Pons (tissue), 1 donor: ENCODE data around the gene SSTR3.
A peak's percentile ranks its signal among the peaks of the same experiment; 100 is the strongest.

ENCODE experiments used
- DNase-seq: peaks from one replicate; pipeline ENCODE4 v3.0.0-alpha.2; 2016; ENCODE audit warnings: low spot score

Gene SSTR3

DNA sequence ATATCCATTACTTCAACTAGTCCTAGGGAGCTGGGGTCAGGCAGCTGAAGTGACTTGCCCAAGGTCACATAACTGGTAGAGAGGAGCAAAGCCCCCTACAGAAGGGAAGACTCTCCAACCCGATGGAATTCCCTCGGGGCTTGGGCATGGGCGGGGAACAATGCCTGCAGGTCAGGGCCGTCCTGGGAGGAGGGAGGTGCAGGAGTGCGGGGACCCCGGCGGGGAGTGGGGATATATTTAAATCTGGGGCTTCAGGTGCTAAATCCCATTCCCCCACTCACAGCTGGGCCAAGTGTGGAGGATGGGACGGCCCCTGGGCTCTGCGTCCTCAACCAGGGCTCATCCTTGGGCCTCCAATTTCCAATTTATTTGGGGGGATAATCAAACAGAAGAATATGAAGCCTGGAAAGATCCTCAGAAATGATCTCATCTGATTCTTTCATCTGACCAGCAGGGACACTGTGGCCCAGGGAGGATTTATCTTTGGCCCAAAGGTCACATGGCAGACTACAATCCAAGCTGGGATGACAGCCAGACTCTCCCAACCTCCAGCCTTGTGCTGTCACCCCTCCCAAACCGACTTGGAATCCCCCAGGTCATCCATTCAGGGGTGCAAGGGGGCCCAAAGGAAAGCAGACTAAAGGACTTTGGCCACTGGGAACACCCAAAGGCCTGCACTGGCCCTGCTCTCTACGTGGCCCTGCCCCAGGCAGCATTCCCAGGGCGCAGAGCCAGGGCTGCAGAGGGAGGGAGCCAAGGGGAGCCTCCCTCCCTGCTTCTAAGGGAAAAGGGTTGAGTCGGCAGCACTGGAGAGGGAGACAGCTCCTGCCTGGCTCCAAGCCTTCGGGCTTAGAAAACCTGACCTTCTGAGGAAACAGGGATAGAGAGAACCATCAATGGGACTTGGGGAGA, 15.5 kb downstream of the SSTR3 start:
- DNase-seq = peak; percentile 53

DNA sequence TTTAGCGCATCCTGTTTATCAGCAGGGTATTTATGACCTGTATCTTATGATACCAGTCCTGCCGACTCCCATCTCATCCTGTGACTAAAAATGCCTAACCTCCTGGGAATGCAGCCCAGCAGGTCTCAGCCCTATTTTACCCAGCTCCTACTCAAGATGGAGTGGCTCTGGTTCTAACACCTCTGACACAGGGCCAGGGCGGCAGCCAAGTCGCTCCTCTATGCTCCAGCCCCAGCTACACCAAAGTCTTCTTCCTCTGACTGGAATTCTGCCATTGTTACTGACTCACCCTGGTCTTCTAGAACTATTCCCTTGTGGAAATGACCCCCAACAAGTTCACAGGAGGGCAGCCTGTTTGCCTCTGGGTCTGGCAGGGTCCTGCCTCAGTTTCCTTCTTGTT, 16.4 kb downstream of the SSTR3 start:
- no peak for DNase-seq

DNA sequence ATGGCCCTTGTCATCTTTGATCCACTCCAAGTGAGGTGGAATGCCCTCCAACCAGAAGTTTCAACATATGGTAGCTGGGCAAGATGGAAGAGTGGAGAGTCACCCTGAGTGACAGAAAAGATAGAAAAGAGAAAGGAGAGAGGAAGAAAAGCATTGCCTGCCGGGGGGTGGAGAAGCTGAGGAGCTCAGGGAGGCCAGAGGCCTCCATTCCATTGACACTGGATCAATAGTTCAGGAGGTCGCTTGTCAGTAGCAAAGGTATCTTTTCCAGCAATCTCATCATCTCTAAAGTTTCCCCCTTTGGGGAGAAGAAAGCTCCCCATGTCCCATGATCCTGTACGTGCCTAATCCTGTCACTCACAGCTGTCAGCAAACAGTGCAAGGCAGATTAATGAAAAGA, 17.5 kb downstream of the SSTR3 start:
- no peak for DNase-seq

DNA sequence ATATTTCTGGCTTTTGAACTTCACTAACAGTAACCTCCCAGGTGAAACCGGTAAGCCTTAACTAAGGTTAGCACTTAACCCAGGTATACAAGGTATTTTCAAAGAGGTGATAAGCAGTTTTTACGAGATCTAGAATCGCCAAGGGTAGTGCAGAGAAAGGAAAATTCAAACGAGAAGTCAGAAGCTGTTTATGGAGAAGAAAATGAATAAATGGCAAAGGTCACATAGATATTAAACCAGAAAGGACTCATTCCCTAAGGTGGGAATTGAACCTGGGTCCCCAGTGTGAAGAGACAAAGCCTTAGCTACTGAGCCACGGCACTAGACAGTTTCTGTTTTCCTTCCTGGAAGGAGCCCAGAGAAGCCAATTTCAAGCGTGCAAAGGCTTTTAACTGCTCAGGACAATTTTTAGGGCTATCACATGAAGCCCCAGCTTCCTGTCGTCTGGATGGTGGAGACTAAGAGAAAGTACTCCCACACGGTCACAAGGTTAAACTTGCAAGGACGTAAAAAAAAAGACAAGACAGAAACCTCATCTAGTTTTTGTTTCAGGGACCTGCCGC, 18.6 kb downstream of the SSTR3 start:
- DNase-seq = peak; percentile 78

DNA sequence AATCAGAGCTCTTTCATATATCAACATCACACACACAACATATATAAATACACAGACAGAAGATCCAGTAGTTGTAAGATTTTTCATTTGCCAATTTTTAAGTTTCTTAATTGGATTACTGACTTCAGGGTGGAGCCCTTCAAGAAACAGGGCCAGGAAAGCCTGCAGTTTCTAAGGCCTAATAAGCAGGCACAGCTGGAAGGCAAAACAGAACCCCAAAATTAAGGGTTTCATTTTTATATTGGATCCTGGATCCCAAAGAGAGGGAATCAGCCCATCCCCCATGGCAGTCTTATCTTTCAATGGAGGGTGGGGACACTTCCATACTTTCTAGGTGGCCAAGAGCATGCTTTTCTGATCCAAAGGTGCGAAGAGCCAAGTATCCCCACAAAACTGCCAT, 19.5 kb downstream of the SSTR3 start:
- DNase-seq = no peak

DNA sequence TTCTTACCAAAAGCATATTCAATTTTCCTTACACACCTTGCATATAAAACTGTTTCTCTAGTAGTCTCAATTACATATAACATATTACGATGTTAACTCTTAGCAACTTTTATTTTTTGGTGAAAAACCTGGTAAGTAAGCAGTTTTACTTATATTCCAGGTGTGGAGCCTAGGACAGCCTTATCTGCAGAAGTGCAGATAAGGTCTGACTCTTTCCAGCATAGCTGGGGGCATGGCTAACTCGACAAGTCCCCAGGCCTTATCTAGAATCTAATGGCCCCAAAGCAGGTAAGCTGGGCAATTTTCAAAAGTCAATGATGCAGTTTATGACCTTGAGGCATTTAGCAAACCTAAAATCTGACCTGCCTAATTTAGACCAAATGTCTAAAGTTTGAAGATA, 20.1 kb downstream of the SSTR3 start:
- DNase-seq = no peak

DNA sequence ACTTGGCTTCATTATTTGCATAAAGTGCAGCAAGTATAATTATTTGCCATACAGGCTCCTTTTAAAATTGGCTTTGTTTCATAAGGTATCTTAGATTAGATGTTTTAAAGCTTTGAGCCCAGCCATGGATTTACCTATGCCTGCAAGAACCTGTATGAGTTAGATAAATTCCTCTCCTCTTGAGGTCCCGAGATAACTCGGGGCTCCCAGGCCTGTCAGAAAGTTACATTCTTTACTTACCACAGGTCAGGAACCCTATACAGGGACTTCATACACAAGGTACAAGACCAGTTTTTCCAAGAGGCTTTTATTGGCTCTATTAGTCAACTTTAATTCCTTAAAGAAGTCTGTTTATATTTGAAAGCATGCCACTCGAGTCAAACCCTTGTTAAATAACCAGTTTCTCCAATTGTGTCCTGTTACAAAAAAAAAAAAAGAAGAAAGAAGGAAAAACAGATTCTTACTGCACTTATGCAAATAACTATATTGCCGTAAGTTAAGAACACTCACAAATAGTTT, 22.0 kb downstream of the SSTR3 start:
- no peak for DNase-seq

DNA sequence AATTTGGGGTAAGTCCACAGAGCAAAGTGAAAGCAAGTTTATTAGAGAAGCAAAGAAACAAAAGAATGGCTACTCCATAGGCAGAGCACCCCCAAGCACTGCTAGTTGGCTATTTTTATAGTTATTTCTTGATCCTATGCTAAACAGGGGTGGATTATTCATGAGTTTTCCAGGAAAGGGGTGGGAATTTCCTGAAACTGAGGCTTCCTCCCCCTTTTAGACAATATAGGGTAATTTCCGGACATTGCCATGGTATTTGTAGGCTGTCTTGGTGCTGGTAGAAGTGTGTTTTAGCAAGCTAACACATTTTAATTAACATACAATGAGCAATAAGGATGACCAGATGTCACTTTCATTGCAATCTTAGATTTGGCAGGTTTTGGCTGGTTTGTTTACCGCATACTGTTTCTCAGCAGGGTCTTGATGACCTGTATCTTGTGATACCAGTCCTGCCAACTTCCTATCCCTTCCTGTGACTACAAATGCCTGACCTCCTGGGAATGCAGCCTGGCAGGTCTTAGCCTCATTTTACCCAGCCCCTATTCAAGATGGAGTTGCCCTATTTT, 23.3 kb downstream of the SSTR3 start:
- no peak for DNase-seq

DNA sequence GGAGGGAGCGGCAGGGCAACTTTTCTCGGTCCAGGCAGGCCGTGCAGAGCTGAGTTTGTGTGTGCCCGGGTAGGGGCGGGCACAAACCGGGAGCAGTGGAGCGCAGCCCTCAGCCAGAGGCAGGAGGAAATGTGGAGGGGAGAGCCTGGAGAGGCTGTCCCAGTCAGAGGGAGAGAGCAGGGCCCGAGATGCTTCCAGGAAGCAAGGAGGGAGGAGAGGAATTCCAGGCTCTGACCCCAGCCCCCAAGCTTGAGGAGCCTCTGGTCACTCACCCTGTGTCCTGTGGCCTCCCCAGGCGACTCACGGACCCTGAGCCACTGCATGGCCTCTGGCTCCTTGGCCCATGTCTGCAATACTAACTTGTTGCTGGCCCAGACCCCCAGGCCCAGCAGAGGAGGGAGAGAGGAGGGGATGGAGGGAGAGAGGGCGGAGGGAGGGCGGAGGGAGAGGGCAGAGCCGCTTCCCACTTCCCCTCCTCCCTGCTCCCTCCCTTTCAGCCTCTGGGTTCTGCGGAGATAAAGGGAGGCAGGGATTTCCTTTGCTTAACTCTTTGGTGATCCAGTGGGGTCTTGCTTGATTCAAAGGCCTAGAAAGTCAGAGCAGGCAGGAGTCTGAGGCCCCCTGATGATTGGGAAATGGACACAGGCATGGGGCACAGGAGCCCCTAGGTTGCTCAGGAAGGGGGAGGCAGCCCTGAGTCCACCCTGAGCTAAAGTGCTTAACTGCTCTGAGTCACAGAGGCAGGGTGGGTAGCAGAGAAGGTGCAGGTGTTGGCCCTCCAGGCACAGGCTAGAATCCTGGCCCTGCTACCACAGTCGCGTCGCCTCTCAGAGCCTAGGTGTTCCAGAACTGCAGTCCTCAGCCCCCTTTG, 24.2 kb downstream of the SSTR3 start, which contains the start of gene C1QTNF6:
Gene C1QTNF6, minus strand, starts transcription at position 357 of the 871 bp plus-strand sequence. Its CDS starts 34 bp downstream, at position 323.
- no peak for DNase-seq

DNA sequence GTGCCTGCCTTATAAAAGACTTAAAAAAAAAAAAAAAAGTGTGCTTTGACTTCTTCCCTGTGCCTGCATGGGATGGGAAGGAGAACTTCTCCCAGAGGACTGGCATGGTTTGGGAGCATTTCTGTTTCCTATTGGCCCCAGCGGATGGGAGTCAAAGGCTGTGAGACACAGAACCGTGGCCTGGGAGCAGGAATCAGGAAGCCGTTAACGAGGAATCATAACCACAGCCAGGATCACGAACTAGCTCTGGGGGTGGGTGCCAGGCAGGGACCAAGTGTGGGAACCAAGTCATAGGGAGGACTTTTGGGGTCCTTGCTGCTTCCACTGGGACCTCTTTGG, 24.8 kb downstream of the SSTR3 start:
- no peak for DNase-seq

DNA sequence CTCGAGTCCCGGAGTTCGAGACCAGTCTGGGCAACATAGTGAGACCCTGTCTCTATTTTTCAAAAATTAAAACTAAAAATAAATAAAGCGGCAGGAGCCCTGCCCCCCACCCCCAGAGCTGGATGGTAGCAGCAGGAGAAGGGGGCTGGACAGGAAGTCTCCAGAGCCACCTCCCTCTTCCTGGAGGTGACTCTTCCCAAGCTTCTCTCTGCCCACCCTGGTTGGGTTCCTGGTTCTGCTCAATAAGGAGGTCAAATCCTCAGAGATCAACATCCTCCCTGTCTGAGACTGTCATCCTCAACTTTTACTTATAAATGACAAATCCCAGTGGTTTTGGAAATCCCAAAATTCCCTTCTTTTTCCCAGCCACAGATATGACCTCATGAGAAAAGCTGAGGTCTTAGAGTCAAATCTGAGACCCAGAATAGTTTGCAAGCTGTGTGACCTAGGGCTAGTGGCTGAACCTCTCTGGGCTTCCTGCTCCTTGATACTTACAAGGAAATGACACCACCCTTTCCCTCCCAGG, 25.2 kb downstream of the SSTR3 start:
- no peak for DNase-seq

DNA sequence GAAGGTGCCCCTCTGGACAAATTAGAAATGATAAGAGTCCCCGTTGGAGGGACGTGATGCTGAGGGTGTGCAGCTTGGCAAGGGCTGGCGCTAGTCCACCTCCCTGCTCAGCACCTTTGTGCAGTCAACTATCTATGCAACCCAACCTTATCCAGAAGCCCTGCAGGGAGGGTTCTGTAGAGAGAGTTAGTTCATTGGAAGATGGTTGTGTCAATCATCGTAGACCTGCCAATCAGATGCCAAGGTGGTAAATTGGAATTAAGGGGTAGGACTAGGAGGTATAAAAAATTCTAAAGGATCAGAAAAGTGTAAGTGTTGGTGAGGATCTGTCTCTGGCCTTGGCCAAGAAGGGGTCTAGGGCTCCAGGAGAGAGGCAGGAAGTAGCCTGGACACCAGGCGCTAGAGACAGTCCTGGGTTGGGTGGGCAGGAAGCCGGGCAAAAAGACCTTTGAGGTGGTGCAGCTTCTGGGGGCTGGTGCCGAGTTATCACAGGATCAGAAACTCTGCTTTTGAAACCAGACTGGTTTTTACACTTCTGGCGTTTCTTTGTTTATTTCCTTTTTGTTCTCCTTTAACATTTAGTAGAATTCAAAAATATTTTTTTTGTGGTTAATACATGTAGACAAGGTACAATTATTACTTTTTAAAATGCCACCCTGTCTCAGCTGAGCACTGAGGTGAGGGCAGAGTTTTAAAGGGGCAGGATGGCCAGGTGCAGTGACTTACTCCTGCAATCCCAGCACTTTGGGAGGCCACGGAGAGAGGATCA, 25.9 kb downstream of the SSTR3 start:
- peak; percentile 66 for DNase-seq

DNA sequence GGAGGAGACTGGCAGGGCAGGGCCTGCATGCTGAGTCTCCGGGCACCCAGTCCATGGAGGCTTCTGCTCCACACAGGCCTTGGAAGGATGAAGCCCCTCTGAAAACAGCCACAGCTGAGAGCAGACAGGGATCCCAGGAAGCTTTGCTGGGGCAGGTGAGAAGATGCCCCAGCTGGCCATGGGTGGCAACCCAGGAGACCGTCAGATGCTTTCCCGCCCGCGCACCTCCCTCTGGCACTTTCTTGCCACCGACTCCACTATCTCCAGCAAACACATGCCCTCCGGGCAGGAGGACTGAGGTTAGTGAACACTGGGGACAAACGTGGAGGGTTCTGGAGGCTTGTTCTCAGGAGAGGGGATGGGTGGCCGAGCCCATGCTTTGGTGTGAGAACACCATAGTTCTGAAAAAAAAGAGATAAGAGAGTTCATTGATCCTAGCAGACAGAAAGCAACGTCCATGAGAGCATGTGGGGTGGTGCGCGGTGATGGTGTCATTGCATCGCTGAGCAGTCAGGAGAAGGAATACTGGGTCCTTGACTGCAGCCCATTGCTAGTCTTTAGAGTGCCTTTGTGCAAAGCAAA, 26.5 kb downstream of the SSTR3 start:
- no peak for DNase-seq

DNA sequence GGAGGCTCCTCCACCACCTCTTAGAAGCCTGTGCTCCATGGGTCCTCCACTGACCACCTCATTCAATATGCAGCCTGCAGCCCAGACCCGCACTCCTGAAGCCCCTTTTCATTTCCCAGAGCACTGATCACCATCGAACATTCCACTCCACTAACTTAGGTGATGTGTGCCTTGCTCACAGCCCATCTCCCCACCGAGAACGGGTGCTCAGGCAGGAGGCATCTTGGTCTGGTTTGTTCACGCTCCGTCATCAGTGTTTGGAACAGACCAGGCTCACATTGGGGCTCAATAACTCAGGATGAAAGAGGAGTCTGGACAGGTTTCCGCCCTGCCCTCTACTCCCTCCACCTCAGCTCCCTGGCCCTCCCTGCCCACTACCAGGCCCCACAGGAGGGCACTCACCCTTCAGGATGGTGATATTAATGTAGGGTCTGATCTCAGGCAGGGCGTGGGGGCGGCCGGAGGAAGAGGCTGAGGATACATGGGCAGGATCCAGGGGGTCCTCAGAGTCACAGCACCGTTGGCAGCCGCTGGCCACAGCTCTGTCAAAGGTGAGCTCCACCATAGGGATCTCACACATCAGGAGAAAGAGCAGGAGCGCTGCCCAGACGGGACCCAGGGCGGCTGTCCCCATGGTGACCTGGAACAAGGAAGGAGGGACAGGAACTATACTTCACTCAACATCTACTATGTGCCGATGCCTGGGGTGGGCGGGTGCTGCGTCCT, 27.3 kb downstream of the SSTR3 start:
- no peak for DNase-seq

DNA sequence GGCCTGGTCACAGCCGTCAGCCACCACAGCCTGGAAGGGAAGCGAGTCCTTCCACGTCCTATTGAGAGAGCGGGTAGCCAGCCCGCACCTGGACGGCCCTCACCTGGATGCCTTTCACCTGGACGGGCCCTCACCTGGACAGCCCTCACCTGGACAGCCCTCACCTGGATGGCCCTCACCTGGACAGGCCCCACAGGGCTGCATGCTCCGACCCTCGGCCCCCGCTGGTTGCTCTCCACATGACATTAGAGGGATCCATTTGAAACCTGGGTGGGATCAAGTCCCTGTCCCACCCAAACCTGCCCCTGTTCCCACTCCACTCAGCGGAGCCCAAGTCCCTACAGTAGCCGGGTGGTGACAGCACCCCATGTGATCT, 27.9 kb downstream of the SSTR3 start:
- DNase-seq = no peak

DNA sequence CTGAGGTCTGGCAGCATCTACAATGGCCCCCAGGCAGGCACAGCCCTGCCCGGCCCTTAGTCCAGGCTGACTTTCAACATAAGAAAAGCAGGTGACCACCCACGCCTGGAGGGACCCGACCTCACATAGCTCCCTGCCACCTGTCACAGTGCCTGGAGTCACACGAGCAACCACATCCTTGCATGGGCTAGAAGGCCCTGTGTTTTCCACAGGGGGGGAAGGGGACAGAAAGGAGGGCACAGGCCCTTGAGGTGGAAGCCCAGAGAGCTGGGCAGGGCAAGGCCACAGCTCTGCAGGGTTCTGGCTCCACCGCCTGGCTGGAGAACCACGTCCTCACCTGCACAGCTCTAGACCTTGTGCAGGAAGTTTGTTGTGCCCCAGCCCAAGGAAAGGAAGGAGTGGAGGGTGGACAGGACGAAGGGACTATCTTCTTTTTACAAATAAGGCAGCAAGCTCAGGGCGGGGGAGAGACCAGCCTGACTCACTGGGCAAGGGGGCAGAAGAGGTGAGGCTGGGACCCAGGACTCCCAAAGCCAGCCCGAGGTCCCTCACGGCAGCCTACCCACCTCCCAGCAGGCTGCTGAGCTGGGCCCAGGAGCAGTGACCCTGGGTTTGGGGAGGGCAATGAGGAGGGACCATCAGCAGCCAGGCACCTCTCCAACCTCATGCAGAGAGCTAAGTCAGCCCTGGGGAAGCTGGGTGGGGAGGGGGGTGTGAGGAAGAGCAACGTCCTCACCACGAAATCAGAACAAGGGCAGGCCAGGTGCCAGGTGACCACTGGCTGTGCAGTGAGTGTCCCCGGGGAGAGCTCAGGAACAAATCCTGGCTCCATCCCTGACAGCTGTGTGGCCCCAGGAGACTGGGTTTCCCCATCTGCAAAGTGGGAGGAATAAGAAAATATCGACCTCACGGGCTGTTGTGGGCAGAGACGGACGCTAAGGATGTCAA, 28.6 kb downstream of the SSTR3 start:
- no peak for DNase-seq

DNA sequence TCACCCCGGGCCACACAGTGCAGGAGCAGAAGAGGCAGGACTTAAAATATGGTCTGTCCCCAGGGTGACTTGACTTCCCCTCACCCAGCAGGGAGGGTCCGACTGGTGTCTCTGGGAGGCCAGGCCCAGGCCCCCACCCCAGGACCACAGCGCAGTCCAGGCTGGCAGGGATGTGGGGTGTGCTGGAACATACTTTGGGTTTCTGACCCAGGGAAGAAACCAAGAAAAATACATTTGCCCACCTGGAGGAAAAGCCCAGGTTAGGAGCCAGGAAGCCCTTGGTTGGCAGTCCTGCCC, 29.4 kb downstream of the SSTR3 start:
- no peak for DNase-seq

DNA sequence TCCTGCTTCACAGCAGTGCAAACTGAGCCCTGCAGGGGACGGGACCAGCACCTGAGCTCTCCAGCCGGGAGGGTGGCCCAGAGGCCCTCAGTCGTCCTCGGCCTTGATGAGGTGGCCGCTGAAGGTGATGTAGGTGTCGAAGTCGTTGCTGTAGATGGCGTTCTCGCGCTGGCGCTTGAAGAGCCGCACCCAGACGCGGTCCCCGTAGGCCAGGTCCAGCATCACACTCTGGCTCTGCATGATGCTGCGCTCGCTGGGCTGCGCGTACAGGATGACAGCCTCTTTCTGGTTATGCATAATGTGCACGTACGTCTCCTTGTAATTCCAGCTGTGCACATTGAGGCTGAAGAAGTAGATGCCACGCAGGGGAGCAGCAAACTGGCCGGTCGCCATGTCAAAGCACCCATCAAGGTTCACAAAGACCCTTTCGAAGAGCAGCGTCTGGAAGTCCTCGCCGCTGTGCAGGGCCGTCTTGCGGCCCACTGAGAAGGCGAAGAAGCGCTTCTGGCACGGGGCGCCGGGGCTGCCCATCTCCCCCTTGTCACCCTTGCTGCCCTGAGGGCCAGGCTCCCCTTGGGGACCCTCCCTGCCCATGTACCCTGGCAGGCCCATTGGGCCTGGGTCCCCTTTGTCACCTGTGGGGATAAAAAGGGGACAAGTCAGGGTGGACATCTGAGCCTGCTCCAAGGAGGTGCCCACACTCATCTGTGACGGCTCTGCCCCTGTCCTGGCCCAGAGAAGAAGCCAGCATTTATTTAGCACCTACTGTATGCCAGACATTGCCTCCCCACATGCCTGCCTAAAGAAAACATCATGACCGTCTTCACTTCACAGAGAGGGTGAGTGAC, 30.0 kb downstream of the SSTR3 start:
- no peak for DNase-seq
